Right lobe of liver (tissue), 6 donors: Measurements from ENCODE around the gene CNPY1. TPM values are rescaled to one million over a fixed set of nuclear protein-coding genes. Genes with fewer than 3 reads are reported as not detected.

Source experiments
- ATAC-seq, 4 donors: fragments of 200-7000 bp; cut with Tn5 transposase; one replicate each; pipeline ENCODE4 v1.9.1; 2020; ENCODE audit warnings: mild to moderate bottlenecking in 4 of 4, moderate library complexity in 4 of 4
- DNase-seq, 3 donors: peaks; one replicate each; pipeline ENCODE4 v3.0.0-alpha.2; 2020
- H3K27ac ChIP-seq, 3 donors: fragments of 200-600 bp; one replicate each; pipeline ENCODE4 v1.8.0; 2022
- H3K27me3 ChIP-seq, 2 donors: fragments of 200-600 bp; one replicate each; pipeline ENCODE4 v1.8.0; 2022
- H3K36me3 ChIP-seq, 4 donors: fragments of 200-600 bp; sonication (generic) in 1 of 4; one replicate each; pipeline versions ENCODE4 v1.5.1 to v1.8.0; 2017 to 2022; ENCODE audit warnings: control low read depth in 1 of 4
- H3K4me1 ChIP-seq, 4 donors: fragments of 200-600 bp; sonication (generic) in 1 of 4; one replicate each; pipeline versions ENCODE4 v1.5.1 to v1.8.0; 2017 to 2022; ENCODE audit warnings: control low read depth in 1 of 4
- H3K4me3 ChIP-seq, 3 donors: fragments of 200-600 bp; one replicate each; pipeline ENCODE4 v1.8.0; 2022
- H3K9me3 ChIP-seq, 4 donors: fragments of 200-600 bp; sonication (generic) in 1 of 4; one replicate each; pipeline versions ENCODE4 v1.5.1 to v1.8.0; 2017 to 2022; ENCODE audit warnings: control low read depth in 1 of 4
- CTCF ChIP-seq, 4 donors: fragments of 200-600 bp in 3 of 4; fragments of 450-650 bp in 1 of 4; IDR thresholded peaks; one replicate each; pipeline versions ENCODE4 v1.5.1 to v1.8.0; 2016 to 2022; ENCODE audit warnings: antibody characterized with exemption in 4 of 4, mild to moderate bottlenecking in 2 of 4
- POLR2A ChIP-seq: fragments of 450-650 bp; IDR thresholded peaks from one replicate; pipeline ENCODE4 v1.6.1; 2017; ENCODE audit warnings: antibody characterized with exemption, mild to moderate bottlenecking
- WGBS: methylation state at CpG from one replicate; pipeline ENCODE4 v1.1.6; 2018; ENCODE audit warnings: low coverage, low lambda C conversion rate; ENCODE audit not compliant: insufficient coverage; ENCODE audit errors: missing lambda C conversion rate; 5-methylcytosine and 5-hydroxymethylcytosine counted together
- intact Hi-C, 2 donors: fragments of 100-400 bp; cut with DNase I; formaldehyde crosslinking; loops; one replicate each; pipeline versions ENCODE4 v1.11.2 to v1.14.1; 2022
- total RNA-seq, 6 experiments: library from RNA; depleted of rRNA in 2 of 6; stranded (reverse); fragments of >200 nt in 2 of 6; fragmentation: NEBNext Ultra II Directional in 3 of 6; extraction: Animal tissue kit (Norgen Biotek cat#: 25700) in 3 of 6; gene quantifications; one replicate each; pipeline versions ENCODE4 v1.1.0 to v1.2.4, GENCODE V29; 2016 to 2023
- donor health status: DM: no; HTN: yes; CAD: no.
- donor health status: DM: no; HTN: no; CAD: no.
- donor health status: DM: no; HTN: no; CAD: no.
- donor health status: DM: no; HTN: yes; CAD: no.
- donor health status: DM: no; HTN: yes; CAD: no.

The CNPY1 gene
- total RNA-seq, 6 experiments from 2014 or later = 0.19 TPM; not detected in 5

- H3K36me3 ChIP-seq = no peaks in the 10 kb centered on the region
- WGBS = 80% methylated on average over 7 of the region's 33 CpGs
- H3K27me3 ChIP-seq = no peaks in the 10 kb centered on the region
- H3K4me1 ChIP-seq = no peaks in the 10 kb centered on the region
- intact Hi-C loops = no loop called here
- no peak overlapping the region for H3K27ac ChIP-seq
- ATAC-seq = no peak
- no peak overlapping the region for H3K4me3 ChIP-seq
- no peak for DNase-seq
- no peak for TF ChIP-seq POLR2A
- TF ChIP-seq CTCF (IDR thresholded peaks at IDR 0.05) = no peak
- no peaks in the 10 kb centered on the region for H3K9me3 ChIP-seq
Observed at GRCh38 chr7:155555116-155555695, 8.8 kb upstream of the CNPY1 start.

- DNase-seq = no peak
- Histone ChIP-seq H3K27me3 (no peaks in the 10 kb centered on the region), H3K4me1 (no peaks in the 10 kb centered on the region), H3K4me3 (no peak overlapping the region), H3K9me3 (no peaks in the 10 kb centered on the region), H3K36me3 (no peaks in the 10 kb centered on the region), H3K27ac (no peak overlapping the region)
- intact Hi-C loops = no loop called here
- WGBS = 64% methylated on average over 2 of the region's 3 CpGs
- no peak for TF ChIP-seq CTCF (IDR thresholded peaks at IDR 0.05)
- TF ChIP-seq POLR2A = no peak
- ATAC-seq = no peak
Observed at GRCh38 chr7:155553871-155554270, 7.5 kb upstream of the CNPY1 start.

GRCh38 chr7:155551785-155552611, 5.6 kb upstream of the CNPY1 start:
- ATAC-seq (no peak), DNase-seq (no peak)
- intact Hi-C loops = no loop called here
- Histone ChIP-seq H3K4me3 (no peak overlapping the region), H3K36me3 (no peaks in the 10 kb centered on the region), H3K4me1 (peaks cover 0 to 10% (median 4%) of the 10 kb centered on the region in 4 donors), H3K27ac (no peak overlapping the region), H3K27me3 (no peaks in the 10 kb centered on the region), H3K9me3 (no peaks in the 10 kb centered on the region)
- 77% methylated on average over 6 of the region's 15 CpGs for WGBS
- TF ChIP-seq CTCF (IDR thresholded peaks at IDR 0.05) (no peak), POLR2A (no peak)

- no peaks in the 10 kb centered on the region for H3K9me3 ChIP-seq
- DNase-seq (no peak), ATAC-seq (no peak)
- no peaks in the 10 kb centered on the region for H3K36me3 ChIP-seq
- peaks cover 0 to 20% (median 9%) of the 10 kb centered on the region in 4 donors for H3K4me1 ChIP-seq
- H3K27ac ChIP-seq = no peak overlapping the region
- intact Hi-C loops = no loop called here
- H3K4me3 ChIP-seq = no peak overlapping the region
- WGBS = 92% methylated on average over 2 of the region's 12 CpGs
- TF ChIP-seq POLR2A (no peak), CTCF (IDR thresholded peaks at IDR 0.05) (no peak)
- H3K27me3 ChIP-seq = no peaks in the 10 kb centered on the region
Observed at GRCh38 chr7:155550916-155551315, 4.6 kb upstream of the CNPY1 start.
